ENCODE data around the gene SPSB4.
"Not testable (repeated sequence)": the region's sequence is repeated elsewhere in the genome, so short reads cannot be mapped to it uniquely, and the experiment has no call there.

- not testable (repeated sequence) for TF ChIP-seq CTCF (IDR thresholded peaks at IDR 0.05); TCF7L2 (IDR thresholded peaks at IDR 0.05; ENCODE audit: low read depth, low read length); SIN3A (IDR thresholded peaks at IDR 0.05; ENCODE audit: borderline replicate concordance, insufficient read depth, low read depth, low read length); POLR2AphosphoS5 (IDR thresholded peaks at IDR 0.05; ENCODE audit: low read depth, low read length)
Measured at GRCh38 chr3:141113680-141114079, 62.5 kb downstream of the SPSB4 start.
